ENCODE results near the gene ZCCHC14. TPM values are rescaled to one million over a fixed set of nuclear protein-coding genes. Genes with fewer than 3 reads are reported as not detected.
A peak's percentile ranks its signal among the peaks of the same experiment; 100 is the strongest.
"Not testable (repeated sequence)": the region's sequence is repeated elsewhere in the genome, so short reads cannot be mapped to it uniquely, and the experiment has no call there.

The ZCCHC14 gene
- total RNA-seq, 1 experiment from 2014 or later: 37.8 TPM

GRCh38 chr16:87521764-87522163 is 28.9 kb upstream of the ZCCHC14 start:
- H3K4me3 ChIP-seq (replicated peaks in 1 of 2; ENCODE audit: low read depth in 1 of 2, low read length in 2 of 2); RAD21 ChIA-PET (ENCODE audit: low non-redundant PET in 1 of 2, low total read pairs in 2 of 2, uncharacterized antibody in 2 of 2, unreplicated experiment in 2 of 2); H3K27ac ChIP-seq (ENCODE audit: low read depth, low read length); H3K4me1 ChIP-seq (ENCODE audit: control insufficient read depth in 1 of 2, insufficient read depth in 2 of 2, low read length in 2 of 2); POLR2A ChIA-PET; H3K36me3 ChIP-seq (ENCODE audit: control insufficient read depth in 1 of 2, insufficient read depth in 2 of 2, low read length in 2 of 2); H2AFZ ChIP-seq (ENCODE audit: low read depth, low read length, poor library complexity, severe bottlenecking); DNase-seq (ENCODE audit: low read depth, low spot score); H3K9me2 ChIP-seq (ENCODE audit: insufficient read depth); H3K4me2 ChIP-seq (ENCODE audit: low read length); H3K9ac ChIP-seq (ENCODE audit: low read length); H3K9me3 ChIP-seq (ENCODE audit: control insufficient read depth in 1 of 2, insufficient read depth in 1 of 2, low read depth in 1 of 2, low read length in 2 of 2); intact Hi-C loops (cut with micrococcal nuclease); ATAC-seq; H4K20me1 ChIP-seq (ENCODE audit: insufficient read depth); BruUV-seq (replicated peaks); CTCF ChIA-PET; H3K79me2 ChIP-seq (ENCODE audit: insufficient read depth, low read length): not testable (repeated sequence)
- peaks cover 13% of the 10 kb centered on the region; the same call in 1 of the 2 replicates for H3K27me3 ChIP-seq (ENCODE audit: insufficient read depth, low read length)

- DNase-seq (ENCODE audit: low read depth, low spot score); POLR2A ChIA-PET; CTCF ChIA-PET; H3K27ac ChIP-seq (ENCODE audit: low read depth, low read length); H4K20me1 ChIP-seq (ENCODE audit: insufficient read depth); H3K4me1 ChIP-seq (ENCODE audit: control insufficient read depth in 1 of 2, insufficient read depth in 2 of 2, low read length in 2 of 2); BruUV-seq (replicated peaks); H3K9ac ChIP-seq (ENCODE audit: low read length); H3K79me2 ChIP-seq (ENCODE audit: insufficient read depth, low read length); intact Hi-C loops (cut with micrococcal nuclease); H2AFZ ChIP-seq (ENCODE audit: low read depth, low read length, poor library complexity, severe bottlenecking); H3K27me3 ChIP-seq (ENCODE audit: insufficient read depth, low read length); H3K4me3 ChIP-seq (replicated peaks in 1 of 2; ENCODE audit: low read depth in 1 of 2, low read length in 2 of 2); ATAC-seq; H3K36me3 ChIP-seq (ENCODE audit: control insufficient read depth in 1 of 2, insufficient read depth in 2 of 2, low read length in 2 of 2); H3K4me2 ChIP-seq (ENCODE audit: low read length); H3K9me3 ChIP-seq (ENCODE audit: control insufficient read depth in 1 of 2, insufficient read depth in 1 of 2, low read depth in 1 of 2, low read length in 2 of 2); RAD21 ChIA-PET (ENCODE audit: low non-redundant PET in 1 of 2, low total read pairs in 2 of 2, uncharacterized antibody in 2 of 2, unreplicated experiment in 2 of 2); H3K9me2 ChIP-seq (ENCODE audit: insufficient read depth): not testable (repeated sequence)
Measured at GRCh38 chr16:87519170-87519569, 26.3 kb upstream of the ZCCHC14 start.

GRCh38 chr16:87518430-87519051 is 25.7 kb upstream of the ZCCHC14 start:
- BruUV-seq (replicated peaks); H3K36me3 ChIP-seq (ENCODE audit: control insufficient read depth in 1 of 2, insufficient read depth in 2 of 2, low read length in 2 of 2); H3K27me3 ChIP-seq (ENCODE audit: insufficient read depth, low read length); H3K9me2 ChIP-seq (ENCODE audit: insufficient read depth); RAD21 ChIA-PET (ENCODE audit: low non-redundant PET in 1 of 2, low total read pairs in 2 of 2, uncharacterized antibody in 2 of 2, unreplicated experiment in 2 of 2); H2AFZ ChIP-seq (ENCODE audit: low read depth, low read length, poor library complexity, severe bottlenecking); H4K20me1 ChIP-seq (ENCODE audit: insufficient read depth); intact Hi-C loops (cut with micrococcal nuclease); H3K4me3 ChIP-seq (replicated peaks in 1 of 2; ENCODE audit: low read depth in 1 of 2, low read length in 2 of 2); H3K4me2 ChIP-seq (ENCODE audit: low read length); H3K9ac ChIP-seq (ENCODE audit: low read length); CTCF ChIA-PET; H3K4me1 ChIP-seq (ENCODE audit: control insufficient read depth in 1 of 2, insufficient read depth in 2 of 2, low read length in 2 of 2); H3K79me2 ChIP-seq (ENCODE audit: insufficient read depth, low read length); DNase-seq (ENCODE audit: low read depth, low spot score); POLR2A ChIA-PET; H3K9me3 ChIP-seq (ENCODE audit: control insufficient read depth in 1 of 2, insufficient read depth in 1 of 2, low read depth in 1 of 2, low read length in 2 of 2); H3K27ac ChIP-seq (ENCODE audit: low read depth, low read length): not testable (repeated sequence)
- ATAC-seq: peak; percentile 25; the same call in 1 of the 2 replicates

- POLR2A ChIA-PET; H3K27me3 ChIP-seq (ENCODE audit: insufficient read depth, low read length); H3K79me2 ChIP-seq (ENCODE audit: insufficient read depth, low read length); RAD21 ChIA-PET (ENCODE audit: low non-redundant PET in 1 of 2, low total read pairs in 2 of 2, uncharacterized antibody in 2 of 2, unreplicated experiment in 2 of 2); H3K36me3 ChIP-seq (ENCODE audit: control insufficient read depth in 1 of 2, insufficient read depth in 2 of 2, low read length in 2 of 2); H3K4me3 ChIP-seq (replicated peaks in 1 of 2; ENCODE audit: low read depth in 1 of 2, low read length in 2 of 2); H3K9me3 ChIP-seq (ENCODE audit: control insufficient read depth in 1 of 2, insufficient read depth in 1 of 2, low read depth in 1 of 2, low read length in 2 of 2); CTCF ChIA-PET; DNase-seq (ENCODE audit: low read depth, low spot score); BruUV-seq (replicated peaks); H3K27ac ChIP-seq (ENCODE audit: low read depth, low read length); H3K4me1 ChIP-seq (ENCODE audit: control insufficient read depth in 1 of 2, insufficient read depth in 2 of 2, low read length in 2 of 2); H3K9ac ChIP-seq (ENCODE audit: low read length); H2AFZ ChIP-seq (ENCODE audit: low read depth, low read length, poor library complexity, severe bottlenecking); H3K4me2 ChIP-seq (ENCODE audit: low read length); ATAC-seq; H4K20me1 ChIP-seq (ENCODE audit: insufficient read depth); intact Hi-C loops (cut with micrococcal nuclease); H3K9me2 ChIP-seq (ENCODE audit: insufficient read depth): not testable (repeated sequence)
Measured at GRCh38 chr16:87517610-87518429, 25.0 kb upstream of the ZCCHC14 start.

All from HCT116 (cell line).